Central memory CD4-positive, alpha-beta T cell (primary cell): ENCODE data around the gene MIA3.
"Not testable (repeated sequence)": the region's sequence is repeated elsewhere in the genome, so short reads cannot be mapped to it uniquely, and the experiment has no call there.

Experiments
- DNase-seq: peaks from one replicate; pipeline ENCODE4 v3.0.0; 2022
- total RNA-seq, 3 experiments: gene quantifications; one replicate each; lab custom pipeline; 2026; lab: John Stamatoyannopoulos, UW

Gene MIA3
- 82.3 to 196 (median 166) reads per million in 3 experiments for total RNA-seq

GRCh38 chr1:222618001-222618879, at the start of gene MIA3:
MIA3 (plus strand) TSS chr1:222618097; CDS start chr1:222618111, 14 bp downstream.
- DNase-seq: peak; percentile 41

DNA sequence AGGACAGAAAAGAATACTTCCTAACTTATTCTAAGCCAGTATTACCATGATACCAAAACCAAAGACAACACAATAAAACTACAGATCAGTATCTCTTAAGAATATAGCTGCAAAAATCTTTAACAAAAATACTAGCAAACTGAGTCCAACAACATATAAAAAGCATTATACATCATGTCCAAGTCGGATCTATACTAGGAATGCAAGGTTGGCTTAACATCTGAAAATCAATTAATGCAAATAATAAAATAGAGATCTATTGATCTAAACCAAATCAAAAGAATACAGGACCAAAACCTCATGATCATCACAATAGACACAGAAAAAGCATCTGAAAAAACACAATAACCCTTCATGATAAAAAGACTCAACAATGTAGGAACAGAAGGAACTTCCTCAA, 47.1 kb upstream of the MIA3 start:
- no peak for DNase-seq

- DNase-seq: no peak
Measured at GRCh38 chr1:222579316-222579715, 38.6 kb upstream of the MIA3 start.

- no peak for DNase-seq
Measured at GRCh38 chr1:222582099-222582774, 35.7 kb upstream of the MIA3 start.

DNA sequence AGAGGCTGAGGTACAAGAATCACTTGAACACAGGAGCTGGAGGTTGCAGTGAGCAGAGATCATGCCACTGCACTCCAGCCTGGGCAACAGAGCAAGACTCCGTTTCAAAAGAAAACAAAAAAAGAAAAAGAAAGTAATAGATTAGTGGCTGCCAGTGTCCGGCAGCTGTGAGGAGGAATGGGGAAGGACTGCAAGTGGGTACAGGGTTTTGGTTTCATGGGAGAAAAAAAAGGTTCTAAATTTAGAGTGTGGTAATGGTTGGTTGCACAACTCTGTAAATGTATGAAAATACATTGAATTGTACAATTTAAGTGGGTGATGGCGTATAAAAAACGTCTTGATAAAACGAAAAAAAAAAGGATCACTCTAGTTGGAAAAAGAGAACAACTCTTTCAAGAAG, 34.8 kb upstream of the MIA3 start:
- no peak for DNase-seq

GRCh38 chr1:222586842-222587241, 31.1 kb upstream of the MIA3 start:
- DNase-seq: no peak

GRCh38 chr1:222588135-222588534, 29.8 kb upstream of the MIA3 start:
- no peak for DNase-seq

DNA sequence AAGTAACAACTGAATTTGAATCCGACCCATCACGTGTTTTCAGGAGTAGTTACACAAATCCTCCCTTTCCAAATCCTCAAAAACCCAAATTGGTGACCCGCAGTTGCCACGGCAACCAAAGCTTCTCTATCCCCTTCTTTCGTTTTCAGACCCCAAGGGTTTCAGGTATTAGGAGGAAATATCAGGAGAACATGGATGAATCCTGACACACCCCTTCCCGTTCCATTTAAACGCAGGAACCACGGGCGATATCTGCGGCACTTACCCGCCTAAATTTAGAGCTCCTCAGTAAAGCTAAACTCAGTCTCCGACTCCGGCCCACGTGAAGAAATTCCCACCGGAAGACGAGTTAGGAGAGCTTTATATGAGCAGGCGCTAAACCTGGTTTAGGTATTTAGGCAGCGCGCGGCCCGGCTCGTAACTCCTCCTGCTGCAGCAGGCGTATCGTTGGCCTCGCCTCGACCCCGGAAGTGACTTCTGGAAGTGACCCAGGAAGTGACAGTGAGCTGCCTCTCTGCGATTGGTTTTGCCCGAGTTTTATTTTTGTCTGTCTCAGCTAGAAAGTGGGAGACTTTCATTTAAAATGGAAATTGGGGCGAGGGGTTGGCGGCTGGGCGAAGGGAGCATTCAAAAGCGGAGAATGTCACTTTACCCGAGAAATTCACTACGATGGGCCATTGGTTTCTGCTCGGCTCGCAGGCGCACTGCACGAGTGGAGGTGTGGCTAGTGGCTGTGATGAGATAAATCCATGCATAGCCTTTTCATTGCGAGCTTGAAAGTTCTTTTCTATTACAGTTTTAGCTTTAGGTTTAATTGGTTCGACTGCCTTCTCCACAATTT, 28.2 kb upstream of the MIA3 start, which contains the start of gene TAF1A:
Gene TAF1A, minus strand, starts transcription at position 472 of the 841 bp plus-strand sequence.
- DNase-seq: peak; percentile 84

GRCh38 chr1:222592171-222592570, 25.7 kb upstream of the MIA3 start:
- DNase-seq: no peak

DNA sequence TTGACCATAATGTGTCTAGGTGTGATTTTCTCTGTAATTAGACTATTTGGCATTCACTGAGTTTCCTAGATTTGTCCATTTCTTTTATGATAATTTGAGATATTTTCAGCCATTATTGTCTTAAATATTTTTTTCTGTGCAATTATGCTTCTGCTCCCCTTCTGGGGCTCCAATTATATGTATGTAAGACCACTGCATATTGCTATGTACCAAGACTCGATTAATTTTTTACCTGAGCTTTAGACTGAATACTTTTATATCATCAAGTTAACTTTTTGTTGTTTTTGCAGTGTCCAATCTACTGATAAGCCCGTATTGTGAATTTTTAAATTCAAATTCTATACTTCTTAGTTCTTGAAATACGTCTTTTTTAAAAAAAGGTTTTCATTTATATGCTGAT, 23.1 kb upstream of the MIA3 start:
- no peak for DNase-seq

DNA sequence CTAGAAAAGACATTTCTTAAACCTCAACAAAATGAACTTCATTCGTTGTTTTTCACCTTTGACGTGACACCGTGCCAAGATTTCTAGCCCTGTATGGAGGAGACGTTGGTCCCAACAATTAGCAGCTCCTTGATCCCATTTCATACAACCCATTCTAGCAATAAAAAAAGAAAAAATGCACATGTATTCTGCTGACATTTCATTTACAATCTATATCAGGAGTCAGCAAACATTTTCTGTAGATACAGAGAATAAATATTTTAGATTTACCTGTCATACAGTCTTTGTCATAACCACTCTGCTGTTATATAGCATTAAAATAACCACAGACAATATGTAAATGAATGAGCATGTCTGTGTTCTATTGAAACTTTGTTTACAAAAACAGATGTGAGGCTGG, 21.2 kb upstream of the MIA3 start:
- DNase-seq: no peak

DNA sequence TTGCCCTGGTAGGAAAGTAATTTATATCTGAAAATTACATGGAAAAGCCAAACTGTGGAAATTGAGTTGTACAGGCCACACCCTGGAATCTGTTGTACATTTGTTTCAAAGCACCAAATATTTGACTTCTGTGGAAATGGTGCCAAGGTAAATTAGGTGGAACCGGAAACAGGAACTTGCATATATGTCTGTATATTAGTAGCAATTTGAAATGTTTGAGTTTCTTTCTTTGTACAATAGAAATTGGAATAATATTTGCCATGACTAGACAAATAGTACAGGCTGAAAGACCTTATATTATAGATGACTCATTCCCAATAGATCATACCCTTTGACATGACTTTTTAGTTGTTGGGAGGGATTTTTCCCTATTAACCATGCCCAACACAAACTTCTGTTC, 17.6 kb upstream of the MIA3 start:
- no peak for DNase-seq

- no peak for DNase-seq
Measured at GRCh38 chr1:222601257-222601656, 16.6 kb upstream of the MIA3 start.

DNA sequence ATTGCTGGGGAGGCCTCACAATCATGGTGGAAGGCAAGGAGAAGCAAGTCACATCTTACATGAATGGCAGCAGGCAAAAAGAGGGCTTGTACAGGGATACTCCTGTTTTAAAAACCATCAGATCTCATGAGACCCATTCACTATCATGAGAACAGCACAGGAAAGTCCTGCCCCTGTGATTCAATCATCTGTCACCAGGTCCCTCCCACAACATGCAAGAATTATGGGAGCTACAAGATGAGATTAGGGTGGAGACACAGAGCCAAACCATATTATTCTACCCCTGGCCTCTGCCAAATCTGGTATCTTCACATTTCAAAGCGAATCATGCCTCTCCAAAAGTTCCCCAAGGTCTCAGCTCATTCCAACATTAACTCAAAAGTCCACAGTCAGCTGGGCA, 11.1 kb upstream of the MIA3 start:
- no peak for DNase-seq

GRCh38 chr1:222609111-222609510, 8.8 kb upstream of the MIA3 start:
- not testable (repeated sequence) for DNase-seq

DNA sequence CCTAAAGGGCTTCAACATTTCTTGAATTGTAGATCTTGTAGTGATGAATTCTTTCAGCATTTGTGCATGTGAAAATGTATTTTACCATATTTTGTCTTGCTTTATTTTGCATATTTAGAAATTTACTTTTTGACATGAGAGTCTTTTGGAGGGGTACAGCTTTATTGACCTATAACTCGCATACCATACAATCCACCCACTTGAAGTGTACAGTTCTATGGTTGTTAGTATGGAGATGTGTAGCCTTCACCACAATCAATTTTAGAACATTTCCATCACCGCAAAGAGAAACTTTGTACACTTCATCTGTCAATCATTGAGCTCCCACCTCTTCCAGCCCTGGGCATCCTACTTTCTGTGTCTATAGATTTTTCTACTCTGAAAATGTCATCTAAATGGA, 7.2 kb upstream of the MIA3 start:
- DNase-seq: no peak

DNA sequence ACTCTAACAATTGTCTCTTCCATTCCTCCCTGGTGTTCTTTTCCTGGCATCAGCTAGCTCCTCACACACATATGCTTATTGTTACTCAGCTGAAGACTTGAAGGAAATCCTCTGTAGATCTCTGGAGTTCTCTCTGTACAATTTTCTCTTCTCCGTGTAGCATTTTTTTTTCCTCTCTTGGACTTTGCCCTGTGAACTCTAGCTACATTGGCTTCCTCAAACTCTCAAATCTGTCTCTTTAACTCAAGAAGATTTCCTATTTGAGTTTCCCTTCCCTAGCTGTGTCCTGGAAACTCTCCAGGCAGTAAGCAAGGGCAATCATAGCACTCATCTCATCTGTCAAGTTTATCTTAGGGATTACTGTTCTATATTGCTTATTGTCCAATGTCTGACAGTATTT, 4.3 kb upstream of the MIA3 start:
- DNase-seq: no peak

- no peak for DNase-seq
Measured at GRCh38 chr1:222616525-222616924, 1.4 kb upstream of the MIA3 start.

GRCh38 chr1:222617367-222617951, 438 bp upstream of the MIA3 start:
- peak; percentile 93 for DNase-seq

- DNase-seq: no peak
Measured at GRCh38 chr1:222618880-222619596, 1.1 kb downstream of the MIA3 start.

- no peak for DNase-seq
Measured at GRCh38 chr1:222620566-222620965, 2.7 kb downstream of the MIA3 start.

DNA sequence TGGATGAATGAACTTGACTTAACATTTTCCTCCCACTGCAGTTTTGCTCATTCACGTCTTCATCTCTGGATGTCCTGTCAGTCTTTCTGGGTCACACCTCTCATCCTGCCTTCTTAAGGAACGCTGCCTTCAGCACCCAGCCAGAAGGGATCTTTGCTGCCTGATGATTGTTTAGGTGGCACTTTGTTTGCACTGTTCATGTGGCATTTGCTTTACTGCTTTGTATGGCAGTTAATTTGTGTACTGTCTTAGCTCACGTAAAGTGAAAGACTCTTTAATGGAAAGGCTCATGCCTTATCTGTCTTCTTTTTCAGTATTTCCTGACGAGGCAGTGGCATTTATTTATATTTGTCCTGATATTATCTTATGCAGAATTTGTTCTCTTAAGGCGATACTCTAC, 4.9 kb downstream of the MIA3 start:
- DNase-seq: no peak
